NCI-H2196 treated with DMSO at 0.1 percent for 48 hours (cell line): ENCODE measurements around the gene GADL1.

Experiments used
- DNase-seq: peaks from one replicate; lab custom pipeline; 2025; ENCODE audit not compliant: unreplicated experiment; lab: John Stamatoyannopoulos, UW

GADL1 gene, protein sequence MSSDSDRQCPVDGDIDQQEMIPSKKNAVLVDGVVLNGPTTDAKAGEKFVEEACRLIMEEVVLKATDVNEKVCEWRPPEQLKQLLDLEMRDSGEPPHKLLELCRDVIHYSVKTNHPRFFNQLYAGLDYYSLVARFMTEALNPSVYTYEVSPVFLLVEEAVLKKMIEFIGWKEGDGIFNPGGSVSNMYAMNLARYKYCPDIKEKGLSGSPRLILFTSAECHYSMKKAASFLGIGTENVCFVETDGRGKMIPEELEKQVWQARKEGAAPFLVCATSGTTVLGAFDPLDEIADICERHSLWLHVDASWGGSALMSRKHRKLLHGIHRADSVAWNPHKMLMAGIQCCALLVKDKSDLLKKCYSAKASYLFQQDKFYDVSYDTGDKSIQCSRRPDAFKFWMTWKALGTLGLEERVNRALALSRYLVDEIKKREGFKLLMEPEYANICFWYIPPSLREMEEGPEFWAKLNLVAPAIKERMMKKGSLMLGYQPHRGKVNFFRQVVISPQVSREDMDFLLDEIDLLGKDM

DNA sequence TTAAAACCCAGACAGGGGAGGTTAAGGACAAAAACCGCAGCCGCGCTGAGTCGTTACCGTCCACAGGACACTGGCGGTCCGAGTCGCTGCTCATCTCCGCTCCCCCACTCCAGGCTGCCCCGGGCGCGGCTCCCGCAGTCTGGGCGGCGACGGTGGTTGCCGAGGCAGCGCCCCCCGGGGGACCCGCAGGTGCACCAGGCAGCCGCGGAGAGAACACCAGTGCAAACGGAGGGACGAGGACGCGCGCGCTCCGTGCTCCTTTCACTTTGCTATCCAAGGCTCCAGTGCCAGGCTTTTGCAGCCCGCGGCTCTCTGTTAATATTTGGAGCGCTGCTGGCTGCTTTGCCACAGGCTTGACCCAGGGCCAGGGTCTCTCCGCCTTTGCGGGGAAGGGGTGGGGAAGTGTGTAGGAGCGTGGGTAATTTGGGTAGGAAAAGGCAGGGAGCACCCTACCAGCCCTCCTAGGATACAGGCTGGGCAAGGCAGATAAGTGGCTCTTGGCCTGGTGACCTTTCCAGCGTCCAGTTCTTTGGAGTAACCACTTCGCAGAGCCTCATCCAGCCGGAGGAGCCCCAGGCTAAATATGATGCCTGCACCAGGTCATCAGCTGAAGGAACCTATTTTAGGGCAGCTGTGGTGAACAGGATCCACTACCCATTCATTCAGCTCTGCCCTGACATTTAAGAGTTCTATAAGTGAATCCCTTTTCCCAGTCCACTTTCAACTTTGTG is at the start of gene GADL1:
TSS of gene GADL1 (minus strand) at position 141 of the 731 bp plus-strand sequence. CDS start at position 94, 47 bp downstream.
- no peak for DNase-seq

DNA sequence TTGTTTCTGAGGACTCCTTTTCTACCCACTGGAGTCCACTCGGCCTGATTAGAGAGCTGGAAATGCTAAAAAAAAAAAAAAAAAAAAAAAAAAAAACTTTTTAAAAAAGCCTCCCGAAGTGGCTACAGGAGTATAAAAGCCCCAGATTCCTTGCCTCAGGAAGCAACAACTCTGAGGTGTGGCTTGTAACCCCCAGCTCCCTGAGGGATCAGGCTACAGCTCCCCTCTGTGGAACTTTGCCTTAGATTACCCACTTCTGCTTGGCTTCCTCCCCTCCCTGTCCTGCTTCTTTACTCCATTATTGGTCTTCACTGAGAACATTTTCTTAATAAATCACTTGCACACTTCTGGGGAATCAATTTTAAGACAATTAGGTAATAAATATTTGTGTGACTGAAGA is 49.7 kb upstream of the GADL1 start:
- DNase-seq = no peak

DNA sequence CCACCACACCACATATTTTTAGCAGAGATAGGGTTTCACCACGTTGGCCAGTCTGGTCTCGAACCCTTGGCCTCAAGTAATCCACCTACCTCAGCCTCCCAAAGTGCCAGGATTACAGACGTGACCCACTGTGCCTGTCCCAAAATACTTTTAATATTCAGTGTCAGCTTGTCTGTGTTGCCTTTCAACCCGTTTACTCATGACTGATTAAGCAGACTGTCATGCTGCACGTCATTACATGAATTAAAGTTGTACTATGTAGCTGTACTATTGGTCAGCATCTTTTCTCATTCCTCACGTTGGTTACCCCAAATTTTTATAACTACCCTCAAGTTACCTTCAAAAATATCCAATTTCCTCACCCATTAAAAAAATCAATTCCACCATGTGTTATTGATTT is 48.7 kb upstream of the GADL1 start:
- DNase-seq = no peak

DNA sequence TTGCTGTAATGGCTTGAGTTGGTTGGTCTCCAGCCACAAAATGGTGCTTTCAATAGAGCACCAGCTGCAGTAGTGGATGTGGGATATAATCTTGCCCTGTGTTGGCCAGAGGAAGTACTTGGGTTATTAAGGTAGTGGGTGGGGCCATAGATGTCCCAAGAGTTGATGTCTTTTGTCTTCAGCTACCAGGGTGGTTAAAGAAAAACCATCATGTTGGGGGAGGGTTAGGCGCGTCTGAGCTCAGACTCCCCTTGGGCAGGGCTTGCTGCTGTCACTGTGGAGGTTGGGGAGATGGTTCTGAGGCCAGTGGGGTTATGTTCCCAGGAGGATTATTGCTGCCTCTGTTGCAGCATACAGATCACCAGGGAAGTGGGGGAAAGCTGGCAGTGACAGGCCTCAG is 46.9 kb upstream of the GADL1 start:
- DNase-seq = no peak

DNA sequence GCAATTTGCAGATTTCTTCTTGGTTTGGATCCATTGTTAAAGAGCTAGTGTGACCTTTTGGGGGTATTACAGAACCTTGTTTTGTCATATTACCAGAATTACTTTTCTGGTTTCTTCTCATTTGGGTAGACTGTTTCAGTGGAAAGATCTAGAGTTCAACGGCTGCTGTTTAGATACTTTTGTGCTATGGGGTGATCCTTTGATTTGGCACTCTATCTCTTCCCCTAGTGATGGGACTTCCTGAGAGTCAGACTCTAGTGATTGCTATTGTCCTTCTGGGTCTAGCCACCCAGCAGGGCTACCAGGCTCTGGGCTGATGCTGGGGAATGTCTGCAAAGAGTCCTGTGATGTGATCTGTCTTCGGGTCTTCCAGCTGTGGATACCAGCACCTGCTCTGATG is 46.3 kb upstream of the GADL1 start:
- DNase-seq = no peak

DNA sequence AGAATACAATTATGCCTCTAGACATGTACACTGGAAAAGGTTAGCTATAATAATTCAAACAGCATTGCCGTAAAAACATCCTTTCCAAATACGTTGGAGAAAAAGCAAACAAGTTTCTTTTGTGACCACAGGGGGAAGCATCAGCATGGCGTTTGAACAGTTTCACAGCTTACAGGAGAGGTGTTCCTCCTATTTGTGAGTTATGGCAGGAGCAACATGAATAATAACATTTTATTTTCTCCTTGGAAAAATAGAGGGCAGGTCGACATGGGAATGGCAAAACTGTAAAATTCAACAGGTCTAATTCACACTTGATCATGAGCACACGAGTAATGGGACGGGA is 39.7 kb upstream of the GADL1 start:
- no peak for DNase-seq

DNA sequence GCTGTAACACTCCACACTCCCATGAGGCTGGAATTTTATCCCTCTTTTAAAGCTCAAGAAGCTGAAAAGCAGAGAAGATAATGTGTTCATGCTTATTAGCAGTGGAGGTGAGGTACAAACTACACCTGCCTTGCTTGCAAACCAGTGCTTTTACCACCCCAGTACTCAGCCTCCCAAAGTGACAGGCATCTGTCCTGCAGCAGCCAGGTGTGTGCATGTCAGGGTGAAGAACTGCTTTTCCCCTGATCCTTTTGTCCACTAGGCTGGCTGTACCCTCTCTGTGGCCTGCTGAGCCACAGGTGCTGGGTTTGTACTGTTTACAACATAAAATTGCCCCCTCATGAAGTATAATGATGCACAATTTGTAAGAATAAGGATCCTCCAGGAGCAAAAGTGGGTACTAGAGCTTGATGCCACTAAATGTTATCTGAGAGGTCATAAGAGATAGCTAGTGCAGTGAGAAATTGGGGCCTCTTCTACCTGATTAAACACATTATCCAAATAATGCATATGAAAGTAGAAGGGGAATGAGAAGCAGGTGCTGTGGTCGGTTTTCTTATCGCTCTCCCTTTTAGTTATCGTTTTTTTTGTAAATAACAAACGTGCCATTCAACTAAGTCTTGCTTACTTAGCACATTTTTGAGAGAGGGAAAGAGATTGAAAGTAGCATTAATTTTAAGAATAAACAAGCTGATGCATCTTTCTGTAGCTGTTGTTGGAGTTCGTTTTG is 39.2 kb upstream of the GADL1 start:
- DNase-seq = no peak

DNA sequence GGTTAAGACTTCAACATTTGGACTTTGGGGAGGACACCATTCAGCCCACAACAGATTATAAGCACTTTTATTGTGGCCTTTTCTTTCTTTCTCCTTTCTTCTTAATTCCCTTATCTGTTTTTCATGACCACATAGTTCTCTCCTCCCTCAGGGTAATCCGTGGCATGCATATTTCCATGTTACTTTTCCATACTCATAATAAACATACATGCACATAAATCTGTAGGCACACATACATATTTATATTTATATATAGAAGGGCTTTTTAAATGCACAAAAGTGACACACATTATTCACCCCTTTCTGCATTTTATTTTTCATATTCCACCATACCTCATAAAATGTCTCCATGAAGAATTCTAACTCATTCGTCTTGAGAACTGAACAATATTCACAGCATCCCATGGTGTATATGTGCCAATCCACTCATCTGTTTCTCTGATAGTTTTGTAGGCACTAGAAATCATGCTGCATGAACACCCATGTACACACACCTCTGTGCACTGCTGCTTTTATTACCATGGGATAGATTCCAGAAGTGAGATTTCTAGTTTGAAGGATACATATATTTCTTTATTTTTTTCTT is 38.1 kb upstream of the GADL1 start:
- no peak for DNase-seq

DNA sequence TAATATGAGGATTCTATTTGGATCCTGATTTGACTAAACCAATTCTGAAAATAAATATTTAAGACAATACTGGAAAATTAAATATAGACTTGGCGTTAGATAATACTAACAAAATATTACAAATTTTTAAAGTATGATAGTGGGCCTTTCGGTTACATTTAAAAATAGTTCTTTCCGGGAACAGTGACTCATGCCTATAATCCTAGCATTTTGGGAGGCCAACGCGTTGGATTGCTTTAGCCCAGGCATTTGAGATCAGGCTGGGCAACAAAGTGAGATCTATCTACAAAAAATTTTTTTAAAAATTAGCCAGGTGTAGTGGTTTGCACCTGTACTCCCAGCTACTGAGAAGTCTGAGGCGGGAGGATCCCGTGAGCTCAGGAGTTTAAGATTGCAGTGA is 30.3 kb upstream of the GADL1 start:
- DNase-seq = no peak

DNA sequence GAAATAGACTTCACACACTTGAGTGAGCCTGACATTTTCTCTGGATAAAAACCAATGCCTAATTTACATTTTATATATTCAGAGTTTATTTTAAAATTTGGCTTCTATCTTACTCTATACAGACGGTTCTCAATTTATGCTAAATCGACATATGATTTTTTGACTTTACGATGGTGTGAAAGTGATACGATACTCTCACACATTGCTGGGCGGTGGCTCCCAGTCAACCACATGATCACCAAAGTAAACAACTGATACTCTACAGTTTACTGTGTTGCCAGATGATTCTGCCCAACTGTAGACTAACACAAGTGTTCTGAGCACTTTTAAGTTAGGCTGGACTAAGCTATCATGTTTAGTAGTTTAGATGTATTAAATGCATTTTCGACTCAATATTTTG is 25.1 kb upstream of the GADL1 start:
- DNase-seq = no peak

DNA sequence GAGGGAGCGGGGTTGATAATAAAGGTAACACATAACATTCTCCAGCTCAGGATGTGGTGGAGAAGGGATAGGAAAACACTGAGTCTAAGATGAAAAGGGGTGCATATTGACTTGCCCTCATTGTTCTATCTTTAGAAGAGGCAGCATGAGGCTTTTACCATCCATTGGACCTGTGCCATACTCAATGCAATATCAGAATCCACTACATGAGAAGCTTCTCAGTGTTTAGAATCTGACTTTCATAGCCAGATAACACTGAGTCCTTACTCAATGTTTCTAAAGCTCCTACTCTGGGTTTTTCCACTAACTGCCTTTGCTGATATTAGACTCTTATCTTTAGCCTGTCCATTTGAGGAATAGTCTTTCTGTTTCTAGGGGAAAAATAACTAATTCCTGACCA is 24.3 kb upstream of the GADL1 start:
- no peak for DNase-seq

DNA sequence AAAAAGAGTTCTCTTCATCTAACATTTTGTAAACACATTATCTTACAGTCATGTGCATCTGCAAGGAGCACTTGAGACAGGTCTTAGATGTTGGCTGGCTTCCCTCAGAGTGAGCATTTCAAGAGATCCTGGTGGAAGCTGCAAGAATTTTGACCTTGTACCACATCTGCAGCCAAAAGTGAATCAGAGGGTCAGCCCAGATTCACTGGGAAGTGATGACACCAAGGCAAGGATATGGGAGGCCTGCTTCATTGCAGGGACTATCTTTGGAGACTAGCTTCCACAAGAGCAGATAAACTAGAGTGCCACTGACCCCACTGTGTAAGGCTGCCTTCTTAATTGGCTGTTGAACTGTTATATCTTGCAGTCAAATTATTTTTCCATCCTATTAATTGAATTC is 21.3 kb upstream of the GADL1 start:
- no peak for DNase-seq

DNA sequence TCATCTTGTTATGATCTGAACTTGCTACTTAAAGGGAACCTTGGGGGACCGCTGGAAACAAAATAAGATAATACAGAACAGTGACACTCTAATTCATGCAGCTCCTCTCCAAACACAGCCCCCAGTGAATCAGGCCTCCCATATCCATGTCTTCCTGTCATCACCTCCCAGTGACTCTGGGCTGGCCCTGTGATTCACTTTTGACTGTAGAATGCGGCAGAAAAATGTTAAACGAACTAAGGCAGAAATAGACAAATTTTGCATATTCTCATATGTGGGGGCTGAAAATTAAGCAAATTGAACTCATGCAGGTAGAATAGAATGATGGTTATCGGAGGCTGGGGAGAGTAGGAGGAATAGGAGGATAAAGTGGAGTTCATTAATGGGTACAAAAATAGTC is 20.2 kb upstream of the GADL1 start:
- DNase-seq = no peak

DNA sequence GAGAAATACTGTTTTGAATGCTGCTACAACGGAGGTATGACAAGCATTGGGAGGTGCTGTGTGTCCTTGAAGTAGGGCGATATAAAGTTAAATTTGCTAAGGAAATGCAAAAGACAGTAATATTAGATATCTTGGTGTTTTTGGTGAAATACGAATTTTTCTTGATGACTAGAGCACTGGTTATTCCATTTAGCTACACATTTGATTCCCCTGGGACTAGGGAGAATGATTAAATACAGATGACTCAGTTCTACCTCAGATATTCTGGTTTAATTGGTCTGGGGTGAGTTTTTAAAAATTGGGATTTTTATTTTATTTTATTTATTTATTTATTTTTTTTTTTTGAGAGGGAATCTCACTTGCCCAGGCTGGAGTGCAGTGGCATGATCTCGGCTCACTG is 18.7 kb upstream of the GADL1 start:
- DNase-seq = no peak

DNA sequence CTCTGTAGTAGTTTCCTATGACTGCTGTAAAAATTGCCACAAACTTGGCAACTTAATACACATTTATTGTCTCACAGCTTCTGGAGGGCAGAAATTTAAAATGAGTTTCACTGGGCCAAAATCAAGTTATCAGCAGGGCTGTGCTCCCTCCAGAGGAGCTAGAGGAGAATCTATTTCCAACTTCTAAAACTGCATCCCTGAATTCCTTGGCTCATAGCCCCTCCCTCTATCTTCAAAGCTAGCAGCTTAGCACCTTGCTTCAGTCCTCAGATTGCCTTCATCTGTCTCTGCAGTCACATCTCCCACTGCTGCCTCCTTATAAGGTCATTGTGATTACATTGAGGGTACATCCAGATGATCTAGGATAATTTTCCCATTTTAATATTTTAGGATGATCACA is 17.8 kb upstream of the GADL1 start:
- DNase-seq = no peak

DNA sequence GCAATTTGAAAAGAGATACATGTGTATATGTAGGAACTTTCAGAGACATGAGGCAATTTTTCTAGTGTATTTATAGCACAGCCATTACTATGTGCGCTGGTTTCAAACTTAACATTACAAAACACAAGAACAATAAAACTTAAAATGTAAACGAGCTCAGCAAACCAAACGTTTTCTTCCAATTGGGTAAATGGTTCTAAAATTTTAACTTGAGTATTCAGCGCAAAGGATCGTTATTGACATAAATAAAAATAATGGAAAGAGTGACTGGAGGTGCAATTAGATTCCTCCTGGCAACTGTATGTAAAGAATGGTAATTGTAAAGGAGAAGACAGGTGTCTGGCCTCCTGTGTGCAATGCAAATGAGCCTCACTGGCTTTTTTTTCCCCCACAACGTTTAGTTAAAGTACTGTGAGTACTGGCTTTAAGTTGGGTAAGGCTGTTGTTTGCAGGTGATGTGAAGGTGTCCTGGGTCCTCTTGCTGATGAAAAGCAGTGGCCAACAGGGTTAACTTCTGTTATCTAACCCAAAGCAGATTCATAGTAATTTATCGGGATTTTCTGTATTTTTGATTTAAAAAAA is 14.1 kb upstream of the GADL1 start:
- no peak for DNase-seq

DNA sequence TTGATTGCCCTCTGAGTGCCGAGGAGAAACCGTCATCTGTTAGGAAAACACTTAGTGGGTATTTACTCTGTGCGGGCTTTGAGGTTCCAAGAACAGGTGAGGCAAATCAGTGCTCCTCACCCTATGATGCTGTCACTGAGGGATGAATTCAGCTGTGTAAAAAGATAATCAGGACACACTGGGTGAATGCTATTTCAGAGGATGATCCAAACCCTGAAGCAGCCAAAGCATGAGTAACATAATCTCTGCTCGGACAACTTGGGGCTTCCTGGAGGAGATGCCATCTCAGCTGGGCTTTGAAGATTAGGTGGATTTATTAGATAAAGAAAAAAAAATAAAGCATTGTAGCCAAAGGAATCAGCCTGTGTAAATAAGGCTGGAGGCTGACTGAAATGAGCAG is 10.5 kb upstream of the GADL1 start:
- no peak for DNase-seq

DNA sequence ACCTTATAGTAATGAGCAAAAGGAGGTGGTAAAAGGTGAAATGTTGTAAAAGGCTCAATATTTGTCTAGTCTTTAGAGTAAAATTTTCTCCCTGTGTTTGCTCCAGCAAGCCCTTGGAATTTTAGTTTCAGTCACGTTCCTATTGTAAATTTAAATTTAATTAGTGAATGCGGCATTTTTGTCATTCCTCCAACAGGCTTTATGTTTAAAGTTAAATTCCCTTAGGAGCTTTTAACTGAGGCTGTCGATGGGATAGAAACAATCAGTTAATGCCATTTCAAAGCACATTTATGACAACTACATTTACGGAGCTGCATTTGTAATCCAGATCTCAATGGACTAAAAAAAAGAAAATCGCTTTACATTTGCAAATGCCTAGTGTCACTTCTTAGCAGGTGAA is 868 bp upstream of the GADL1 start:
- no peak for DNase-seq

DNA sequence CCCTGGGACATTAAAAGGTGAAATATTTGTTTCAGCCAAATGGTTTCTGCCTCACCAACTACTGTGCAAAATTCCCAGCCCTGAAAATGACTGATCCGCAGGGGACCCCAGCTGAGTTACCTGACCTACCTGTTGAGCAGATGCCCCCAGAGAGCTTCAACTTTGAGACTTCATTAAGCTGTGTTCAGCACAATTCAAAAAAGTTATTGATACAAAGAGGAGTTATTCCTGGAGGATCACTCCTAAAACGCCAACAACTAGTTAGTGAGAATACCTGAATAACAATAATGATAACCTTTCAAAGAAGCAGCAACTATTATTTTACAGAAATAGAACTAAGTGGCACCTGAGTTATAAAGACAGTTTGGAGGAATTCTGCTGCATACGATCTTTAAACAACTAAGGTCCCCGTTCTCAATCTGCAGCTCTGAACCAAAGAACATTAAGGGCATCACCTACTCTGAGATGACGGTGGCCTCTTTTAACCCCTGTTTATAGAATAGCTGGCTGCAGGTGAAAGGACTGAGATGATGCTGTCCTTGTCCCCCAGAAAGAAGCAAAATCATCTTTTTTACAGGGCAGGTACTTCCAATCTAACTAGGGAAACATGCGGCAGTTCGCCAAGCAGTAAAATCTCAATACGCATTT is 659 bp downstream of the GADL1 start:
- DNase-seq = no peak

DNA sequence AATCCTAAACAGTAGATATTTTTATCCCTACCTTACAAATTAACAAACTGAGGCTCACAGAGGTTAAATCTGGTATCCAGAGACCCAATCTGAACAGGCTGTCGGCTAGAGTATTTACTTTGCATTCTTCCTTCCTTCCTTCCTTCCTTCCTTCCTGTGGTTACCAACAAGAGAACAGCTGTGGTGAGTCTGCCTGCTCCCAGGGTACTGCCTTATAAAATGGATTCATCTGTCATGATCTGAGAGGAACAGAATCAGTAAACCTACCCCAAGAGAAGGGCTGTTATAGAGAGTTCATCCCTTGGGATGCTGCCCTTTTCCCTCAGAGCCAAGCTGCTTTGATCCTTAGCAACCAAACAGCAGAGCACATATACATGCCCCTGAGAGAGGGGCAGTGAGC is 3.6 kb downstream of the GADL1 start:
- no peak for DNase-seq

DNA sequence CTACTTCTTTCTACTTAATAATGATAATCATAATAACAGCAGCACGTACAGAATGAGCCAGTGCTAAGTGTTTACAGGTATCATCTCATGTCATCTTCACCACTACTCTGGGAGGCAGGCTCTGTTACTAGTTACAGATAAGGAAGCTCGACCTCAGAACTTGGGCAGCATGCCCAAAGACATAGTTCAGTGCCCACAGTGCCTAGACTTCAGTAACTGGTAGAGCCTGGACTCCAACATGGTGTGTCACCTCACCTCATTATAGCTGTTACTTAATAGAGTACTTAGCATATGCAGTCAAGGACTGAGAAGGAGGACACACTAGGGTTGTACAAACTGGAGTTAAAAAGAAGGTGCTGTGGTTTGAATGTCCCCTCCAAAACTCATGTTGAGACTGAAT is 7.6 kb downstream of the GADL1 start:
- no peak for DNase-seq
